H9 (cell line): ENCODE data around the gene VSIG8. TPM values are rescaled to one million over a fixed set of nuclear protein-coding genes. Genes with fewer than 3 reads are reported as not detected.

Source experiments
- DNase-seq: peaks from one replicate; pipeline ENCODE4 v3.0.0-alpha.2; 2017
- H2AFZ ChIP-seq: one replicate; pipeline ENCODE4 v1.6.1; 2013; ENCODE audit warnings: mild to moderate bottlenecking, low read length, control low read depth, moderate library complexity
- H2AK5ac ChIP-seq: 2 replicates; pipeline ENCODE4 v1.6.1; 2013; ENCODE audit warnings: low read length, control low read depth, mixed read lengths; ENCODE audit not compliant: insufficient read length
- H2BK120ac ChIP-seq: one replicate; pipeline ENCODE4 v1.6.1; 2013; ENCODE audit warnings: low read depth, mild to moderate bottlenecking, low read length, control low read depth, inconsistent platforms; ENCODE audit not compliant: poor library complexity, severe bottlenecking
- H2BK12ac ChIP-seq: 2 replicates; pipeline ENCODE4 v1.6.1; 2013; ENCODE audit warnings: low read length, control low read depth, mixed read lengths, low read depth; ENCODE audit not compliant: insufficient read length
- H2BK15ac ChIP-seq: 2 replicates; pipeline ENCODE4 v1.6.1; 2013; ENCODE audit warnings: low read depth, low read length, control low read depth
- H2BK20ac ChIP-seq: one replicate; pipeline ENCODE4 v1.6.1; 2013; ENCODE audit warnings: low read depth, mild to moderate bottlenecking, low read length, control low read depth, inconsistent platforms; ENCODE audit not compliant: poor library complexity, severe bottlenecking
- H2BK5ac ChIP-seq: 2 replicates; pipeline ENCODE4 v1.6.1; 2013; ENCODE audit warnings: low read length, control low read depth, mixed read lengths; ENCODE audit not compliant: insufficient read length
- H3K14ac ChIP-seq: 2 replicates; pipeline ENCODE4 v1.6.1; 2013; ENCODE audit warnings: low read length, control low read depth; ENCODE audit not compliant: insufficient read depth
- H3K18ac ChIP-seq: 2 replicates; pipeline ENCODE4 v1.6.1; 2013; ENCODE audit warnings: low read depth, mild to moderate bottlenecking, mixed read lengths, low read length, control low read depth; ENCODE audit not compliant: insufficient read length
- H3K23ac ChIP-seq: 2 replicates; pipeline ENCODE4 v1.6.1; 2013; ENCODE audit warnings: low read length, control low read depth, mixed read lengths, low read depth; ENCODE audit not compliant: insufficient read length
- H3K23me2 ChIP-seq: 2 replicates; pipeline ENCODE4 v1.6.1; 2013; ENCODE audit warnings: low read depth, mild to moderate bottlenecking, mixed read lengths, low read length, control low read depth; ENCODE audit not compliant: insufficient read length, poor library complexity, severe bottlenecking
- H3K27ac ChIP-seq: 2 replicates; pipeline ENCODE4 v1.5.1; 2013; ENCODE audit warnings: low read length, control low read depth, mixed read lengths, low read depth; ENCODE audit not compliant: insufficient read length
- H3K27me3 ChIP-seq: 2 replicates; pipeline ENCODE4 v1.6.1; 2013; ENCODE audit warnings: low read length, control low read depth, inconsistent platforms; ENCODE audit not compliant: insufficient read depth
- H3K4ac ChIP-seq: 2 replicates; pipeline ENCODE4 v1.6.1; 2013; ENCODE audit warnings: low read depth, mild to moderate bottlenecking, control low read depth, inconsistent platforms, low read length, moderate library complexity
- H3K4me1 ChIP-seq: 2 replicates; pipeline ENCODE4 v1.6.1; 2013; ENCODE audit warnings: low read length, control low read depth, inconsistent platforms; ENCODE audit not compliant: insufficient read depth
- H3K4me2 ChIP-seq: 2 replicates; pipeline ENCODE4 v1.6.1; 2013; ENCODE audit warnings: low read length, control low read depth, mixed read lengths; ENCODE audit not compliant: insufficient read length, insufficient read depth
- H3K56ac ChIP-seq: 2 replicates; pipeline ENCODE4 v1.6.1; 2013; ENCODE audit warnings: low read depth, mild to moderate bottlenecking, mixed read lengths, low read length, control low read depth; ENCODE audit not compliant: insufficient read length
- H3K79me1 ChIP-seq: 2 replicates; pipeline ENCODE4 v1.6.1; 2013; ENCODE audit warnings: low read depth, mild to moderate bottlenecking, moderate library complexity, low read length, control low read depth, inconsistent platforms; ENCODE audit not compliant: insufficient read depth, poor library complexity, severe bottlenecking
- H3K79me2 ChIP-seq: 2 replicates; pipeline ENCODE4 v1.6.1; 2013; ENCODE audit warnings: low read length, control low read depth, inconsistent platforms; ENCODE audit not compliant: insufficient read depth
- H3K9ac ChIP-seq: 2 replicates; pipeline ENCODE4 v1.6.1; 2013; ENCODE audit warnings: low read length, control low read depth, mixed read lengths; ENCODE audit not compliant: insufficient read length; ENCODE audit errors: extremely low read depth
- H3K9me3 ChIP-seq: one replicate; pipeline ENCODE4 v1.6.1; 2013; ENCODE audit warnings: low read depth, low read length, inconsistent platforms; ENCODE audit not compliant: control insufficient read depth
- H3T11ph ChIP-seq: one replicate; pipeline ENCODE4 v1.6.1; 2013; ENCODE audit warnings: mild to moderate bottlenecking, low read length, control low read depth, inconsistent platforms
- H4K20me1 ChIP-seq: one replicate; pipeline ENCODE4 v1.6.1; 2013; ENCODE audit not compliant: control insufficient read depth, insufficient read length, insufficient read depth
- H4K5ac ChIP-seq: 2 replicates; pipeline ENCODE4 v1.6.1; 2013; ENCODE audit warnings: low read depth, mild to moderate bottlenecking, mixed read lengths, low read length, control low read depth; ENCODE audit not compliant: insufficient read length
- H4K8ac ChIP-seq: replicated peaks from 2 replicates; pipeline ENCODE4 v1.6.1; 2013; ENCODE audit warnings: low read length, control low read depth, mixed read lengths, low read depth; ENCODE audit not compliant: insufficient read length
- H4K91ac ChIP-seq: 2 replicates; pipeline ENCODE4 v1.6.1; 2013; ENCODE audit warnings: low read depth, mild to moderate bottlenecking, moderate library complexity, mixed read lengths, low read length, control low read depth; ENCODE audit not compliant: insufficient read length
- H3K27ac Mint-ChIP-seq, 3 experiments: 2 replicates in 2 of 3; 3 replicates in 1 of 3; pipeline ENCODE4 v1.8.0; 2020 to 2021; ENCODE audit warnings: mixed read lengths in 3 of 3, mild to moderate bottlenecking in 1 of 3, moderate library complexity in 1 of 3
- H3K27me3 Mint-ChIP-seq: 2 replicates; pipeline ENCODE4 v1.8.0; 2021; ENCODE audit warnings: low read depth, mild to moderate bottlenecking, moderate library complexity, mixed read lengths
- H3K36me3 Mint-ChIP-seq, 3 experiments: 2 replicates in 2 of 3; 3 replicates in 1 of 3; pipeline ENCODE4 v1.8.0; 2020 to 2021; ENCODE audit warnings: low read depth in 3 of 3, mixed read lengths in 3 of 3; ENCODE audit not compliant: insufficient read depth in 1 of 3
- H3K4me1 Mint-ChIP-seq, 2 experiments: 2 replicates each; pipeline ENCODE4 v1.8.0; 2020; ENCODE audit warnings: mixed read lengths in 2 of 2
- H3K4me3 Mint-ChIP-seq, 2 experiments: 2 replicates in 1 of 2; 3 replicates in 1 of 2; pipeline ENCODE4 v1.8.0; 2020 to 2021; ENCODE audit warnings: mild to moderate bottlenecking in 2 of 2, mixed read lengths in 2 of 2, moderate library complexity in 1 of 2
- H3K9me3 Mint-ChIP-seq, 2 experiments: 2 replicates in 1 of 2; 3 replicates in 1 of 2; pipeline ENCODE4 v1.8.0; 2020; ENCODE audit warnings: mild to moderate bottlenecking in 2 of 2, mixed read lengths in 2 of 2, moderate library complexity in 1 of 2
- CTCF ChIP-seq: fragments of 200-600 bp; sonication (generic); conservative IDR thresholded peaks from 3 replicates; pipeline ENCODE4 v1.8.0; 2021; ENCODE audit warnings: antibody characterized with exemption, mild to moderate bottlenecking
- WGBS: extraction: QIAGEN DNeasy Blood & Tissue Kit; methylation state at CpG from one replicate; pipeline ENCODE4 v1.1.7; 2013; ENCODE audit warnings: missing lambda C conversion rate, low lambda C conversion rate, mixed read lengths; ENCODE audit not compliant: insufficient read length; ENCODE audit errors: extremely low coverage; 5-methylcytosine and 5-hydroxymethylcytosine counted together
- total RNA-seq: library from RNA; stranded (reverse); gene quantifications from 2 replicates; pipeline ENCODE4 v1.2.1, GENCODE V29; 2021

VSIG8 gene
- total RNA-seq, 1 experiment from 2014 or later = not detected

- peaks cover 5% of the 10 kb centered on the region for H3K23me2 ChIP-seq
- no peak overlapping the region for H2AK5ac ChIP-seq
- no peak overlapping the region for H3K23ac ChIP-seq
- H4K5ac ChIP-seq = no peak overlapping the region
- H3K79me1 ChIP-seq = no peaks in the 10 kb centered on the region
- H3K4me1 ChIP-seq = no peaks in the 10 kb centered on the region
- H2BK12ac ChIP-seq = no peak overlapping the region
- no peak overlapping the region for H3K14ac ChIP-seq
- H4K91ac ChIP-seq = no peak overlapping the region
- H4K8ac ChIP-seq = no peak overlapping the region
- no peak overlapping the region for H2BK20ac ChIP-seq
- H4K20me1 ChIP-seq = no peaks in the 10 kb centered on the region
- peaks cover under 1% of the 10 kb centered on the region; the same call in 1 of the 2 replicates for H3K27me3 ChIP-seq
- no CpG with 5 or more reads among the region's 2 CpGs for WGBS
- Mint-ChIP-seq H3K27ac (no peak overlapping the region), H3K4me3 (no peak overlapping the region), H3K9me3 (no peaks in the 10 kb centered on the region), H3K36me3 (no peaks in the 10 kb centered on the region), H3K27me3 (peaks cover 20% of the 10 kb centered on the region), H3K4me1 (peaks cover 6 to 10% of the 10 kb centered on the region in 2 experiments)
- H3K9ac ChIP-seq = no peak overlapping the region
- H2BK5ac ChIP-seq = no peak overlapping the region
- H2BK120ac ChIP-seq = no peak overlapping the region
- no peak overlapping the region for H2AFZ ChIP-seq
- H3K4ac ChIP-seq = no peak overlapping the region
- no peaks in the 10 kb centered on the region for H3K9me3 ChIP-seq
- H3K56ac ChIP-seq = no peak overlapping the region
- no peak for TF ChIP-seq CTCF
- H3T11ph ChIP-seq = no peak overlapping the region
- H3K18ac ChIP-seq = no peak overlapping the region
- no peak overlapping the region for H3K27ac ChIP-seq
- no peak overlapping the region for H2BK15ac ChIP-seq
- DNase-seq = no peak
- no peak overlapping the region for H3K4me2 ChIP-seq
- no peaks in the 10 kb centered on the region for H3K79me2 ChIP-seq
These were observed 12.7 kb downstream of the VSIG8 start for GRCh38 chr1:159849626-159850366.
